ENCODE results near the gene ADGRL1.
"Not testable (repeated sequence)": the region's sequence is repeated elsewhere in the genome, so short reads cannot be mapped to it uniquely, and the experiment has no call there.

The ADGRL1 gene

DNA sequence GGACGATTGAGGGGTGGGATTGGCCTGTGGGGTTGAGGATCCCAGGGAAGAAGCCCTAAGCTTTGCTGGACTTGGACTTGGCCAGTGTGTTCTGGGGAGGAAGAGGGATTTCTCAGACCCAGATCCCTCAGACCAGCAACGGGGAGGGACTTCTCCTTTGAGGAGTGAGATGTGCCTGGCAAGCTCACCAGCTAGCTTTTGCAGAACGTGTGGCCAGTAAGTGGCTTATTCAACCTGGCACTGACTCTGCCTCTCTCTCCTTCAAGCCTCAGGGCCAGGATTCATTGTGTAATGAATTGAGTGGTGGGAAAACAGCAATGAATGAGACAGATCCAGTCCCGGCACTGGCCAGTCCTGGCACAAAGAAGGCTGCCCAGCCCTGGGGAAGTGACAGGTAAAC is 11.9 kb upstream of the ADGRL1 start:
- DNase-seq, result not testable (repeated sequence)

DNA sequence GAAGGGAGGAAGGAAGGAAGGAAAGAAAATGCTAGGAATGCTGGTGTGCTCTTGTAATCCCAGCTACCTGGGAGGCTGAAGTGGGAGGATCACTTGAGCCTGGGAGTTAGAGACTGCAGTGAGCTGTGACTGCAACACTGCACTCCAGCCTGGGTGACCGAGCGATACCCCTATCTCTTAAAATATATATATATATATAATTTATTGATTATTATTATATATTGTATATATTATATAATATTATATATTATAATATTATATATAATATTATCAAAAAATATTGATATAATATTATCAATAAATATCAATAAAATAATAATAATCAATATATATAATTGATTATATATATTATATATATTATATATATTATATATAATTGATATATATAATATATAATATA is 8.6 kb upstream of the ADGRL1 start:
- DNase-seq, result no peak

DNA sequence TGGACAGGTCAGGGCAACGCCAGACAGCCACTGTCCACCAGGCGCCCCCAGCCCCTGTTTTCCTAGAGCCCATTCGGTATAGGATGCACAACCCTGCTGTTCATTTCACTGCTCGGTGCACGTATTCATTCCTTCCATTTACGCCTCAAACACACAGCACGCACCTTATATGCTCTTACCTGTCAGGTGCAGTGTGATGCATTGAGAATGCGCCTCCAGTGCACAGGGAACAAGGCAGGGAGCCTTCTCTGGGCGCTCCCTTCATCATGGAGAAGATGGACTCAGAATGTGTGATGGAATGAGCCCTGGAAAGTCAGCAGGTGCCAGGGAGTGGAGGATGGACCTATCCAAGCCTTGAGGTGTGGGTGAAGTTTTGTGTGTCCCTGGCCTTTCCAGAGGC is 4.2 kb upstream of the ADGRL1 start:
- DNase-seq, result not testable (repeated sequence)

DNA sequence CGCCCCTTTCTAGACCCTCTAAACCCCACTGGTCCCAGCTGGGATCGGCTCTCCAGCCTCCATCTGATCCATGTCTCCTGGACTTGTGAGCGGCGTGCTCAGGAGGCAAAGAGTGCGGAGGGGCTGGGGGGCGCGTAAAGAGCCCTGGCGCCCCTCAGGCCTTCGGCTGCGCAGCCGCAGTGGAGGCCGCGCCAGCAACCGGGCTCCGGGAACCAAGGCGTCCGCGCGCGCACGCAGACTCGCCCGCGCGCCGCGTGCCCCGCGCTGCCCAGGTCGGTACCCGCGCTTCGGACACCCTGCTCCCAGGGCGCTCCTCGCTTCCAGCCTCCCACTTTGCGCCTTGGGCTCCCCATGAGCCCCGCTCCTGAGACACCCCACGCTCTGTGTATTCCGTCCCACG is 3.4 kb upstream of the ADGRL1 start:
- DNase-seq, result not testable (repeated sequence)

DNA sequence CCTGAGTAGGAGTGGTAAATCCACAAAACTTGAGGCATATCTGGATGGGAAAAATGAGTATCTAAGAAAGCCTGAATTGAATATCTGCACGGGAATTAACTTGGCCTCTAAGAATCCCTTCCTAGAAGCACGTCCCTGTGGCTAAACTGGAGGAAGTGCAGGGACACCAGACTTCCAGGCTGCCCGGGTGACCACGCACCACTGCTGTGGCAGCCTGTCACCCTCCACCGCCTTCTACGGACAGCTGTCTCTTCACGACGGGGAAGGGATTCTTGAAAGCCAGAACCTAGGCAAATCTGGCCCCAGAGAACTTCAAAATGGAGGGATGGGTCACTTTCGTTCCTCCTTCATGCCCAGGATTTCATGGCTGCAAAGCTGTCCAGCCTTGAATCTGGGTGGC is 2.5 kb upstream of the ADGRL1 start:
- not testable (repeated sequence) for DNase-seq

DNA sequence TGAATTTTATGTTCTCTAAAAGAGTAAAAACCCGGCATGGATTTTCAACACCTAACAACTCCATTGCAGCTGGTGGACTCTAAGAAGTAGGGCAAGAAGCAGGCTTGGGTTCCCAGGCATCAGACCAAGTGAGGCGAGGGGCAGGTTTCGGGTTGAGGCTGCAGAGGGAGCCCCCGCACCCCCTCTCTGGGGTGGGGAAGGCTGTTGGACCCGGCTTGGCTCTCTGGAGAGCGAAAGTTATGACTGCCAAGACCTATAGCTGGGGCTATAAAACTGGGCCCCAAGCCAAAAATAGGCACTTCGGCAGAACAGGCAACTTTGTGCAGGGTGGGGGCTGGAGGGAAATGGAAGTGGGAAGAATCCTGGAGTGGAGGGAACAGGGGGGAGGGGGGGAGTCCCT is 1.8 kb upstream of the ADGRL1 start:
- DNase-seq, result not testable (repeated sequence)

DNA sequence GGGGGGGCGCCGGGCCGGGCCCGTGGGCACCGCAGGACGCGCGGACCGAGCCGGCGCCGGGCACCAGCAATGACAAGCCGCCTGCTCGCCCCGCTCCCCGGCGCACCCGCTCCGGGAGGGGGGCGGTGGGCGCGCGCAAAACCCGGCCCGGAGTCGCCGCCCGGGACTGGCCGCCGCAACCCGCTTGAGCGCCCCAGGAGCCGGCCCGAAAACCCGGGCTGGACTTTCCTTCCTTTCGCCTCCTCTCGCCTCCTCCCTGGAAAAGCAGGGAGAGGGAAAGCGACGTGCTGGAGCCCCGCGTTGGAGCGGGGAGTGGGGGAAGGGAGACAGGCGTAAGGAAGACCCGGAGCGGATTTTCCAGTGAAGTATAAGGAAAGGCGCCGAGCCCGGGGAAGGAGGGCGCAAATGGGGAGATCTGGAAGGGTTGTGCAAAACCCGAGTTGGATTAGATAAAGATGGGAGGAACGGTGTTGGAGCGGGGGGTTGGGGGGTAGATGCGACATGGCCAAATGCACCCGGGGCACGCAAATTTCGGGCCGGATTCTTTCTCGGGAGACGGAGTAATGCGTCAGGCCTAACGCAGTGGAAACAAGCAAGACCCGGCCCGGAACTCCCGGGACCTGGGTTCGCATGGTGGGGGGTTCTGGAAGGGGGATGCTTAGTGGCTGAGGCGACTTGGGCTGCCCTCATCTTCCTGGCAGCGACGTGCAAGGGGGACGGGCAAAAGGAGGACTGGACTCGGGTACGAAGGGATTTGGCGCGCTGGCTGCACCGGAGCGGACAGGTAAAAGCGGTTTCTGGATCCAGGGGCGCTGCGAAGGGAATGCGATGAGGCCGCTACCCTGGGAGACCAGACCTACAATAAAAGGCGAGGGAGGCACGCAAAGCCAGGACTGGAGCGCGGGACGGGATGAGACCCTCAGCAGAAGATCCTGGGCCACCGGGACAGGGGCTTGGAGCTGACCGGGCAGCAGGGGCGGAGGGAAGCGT is 1.1 kb upstream of the ADGRL1 start:
- peak; percentile 97 for DNase-seq

DNA sequence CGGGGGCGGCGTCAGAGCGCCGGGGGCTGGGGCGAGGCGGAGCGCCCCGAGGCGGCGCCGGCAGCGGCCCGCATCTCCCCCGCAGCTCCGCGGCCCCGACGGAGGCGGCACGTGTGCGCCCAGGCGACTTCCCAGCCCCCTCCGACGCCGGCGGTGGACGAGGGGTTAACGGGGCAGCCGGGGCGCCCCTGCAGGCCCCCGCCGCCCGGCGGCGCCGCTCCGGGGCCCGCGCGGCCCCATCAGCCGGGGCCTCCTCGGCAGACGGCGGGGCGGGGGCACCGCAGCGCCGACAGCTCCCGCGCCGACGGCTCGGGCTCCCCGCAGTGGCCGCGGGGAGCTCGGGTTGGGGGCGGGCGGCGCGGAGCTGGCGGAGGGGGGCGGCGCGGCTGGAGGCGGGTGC is 339 bp upstream of the ADGRL1 start:
- DNase-seq, result not testable (repeated sequence)

DNA sequence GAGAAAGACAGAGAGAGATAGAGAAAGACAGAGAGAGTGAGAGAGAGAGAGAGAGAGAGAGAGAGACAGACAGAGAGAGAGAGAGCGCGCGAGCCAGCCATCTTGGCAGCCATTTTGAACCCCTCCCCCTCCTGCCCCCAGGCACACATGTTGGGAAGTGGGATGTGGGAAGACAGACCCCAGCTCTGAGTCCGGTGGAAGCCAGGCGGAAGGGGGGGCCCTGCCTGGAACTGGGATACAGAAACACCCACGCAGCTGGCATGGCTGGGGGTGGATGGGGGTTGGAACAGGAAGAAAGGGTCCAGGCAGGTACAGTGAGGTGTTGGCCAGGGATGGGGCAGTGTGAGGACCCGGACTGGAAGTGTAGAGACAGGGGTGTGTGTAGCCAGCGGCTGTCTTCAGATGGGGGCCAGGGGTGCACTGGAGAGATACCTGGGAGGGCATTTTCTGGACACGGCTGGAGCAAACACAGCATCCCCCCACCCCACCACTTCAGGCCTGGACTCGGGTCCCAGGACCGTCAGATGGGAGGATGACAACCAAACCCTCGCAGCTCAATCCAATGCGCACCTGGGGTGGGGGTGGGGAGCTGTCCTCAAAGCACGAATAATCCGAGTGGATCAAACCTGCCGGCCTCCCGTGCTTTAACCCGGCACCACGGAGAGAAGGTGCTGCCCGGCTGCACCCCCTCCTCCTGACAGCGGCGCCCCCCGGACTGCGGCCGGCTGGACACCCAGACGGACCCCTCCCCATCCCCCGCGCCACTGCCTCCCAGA is 1.1 kb downstream of the ADGRL1 start:
- DNase-seq, result not testable (repeated sequence)

DNA sequence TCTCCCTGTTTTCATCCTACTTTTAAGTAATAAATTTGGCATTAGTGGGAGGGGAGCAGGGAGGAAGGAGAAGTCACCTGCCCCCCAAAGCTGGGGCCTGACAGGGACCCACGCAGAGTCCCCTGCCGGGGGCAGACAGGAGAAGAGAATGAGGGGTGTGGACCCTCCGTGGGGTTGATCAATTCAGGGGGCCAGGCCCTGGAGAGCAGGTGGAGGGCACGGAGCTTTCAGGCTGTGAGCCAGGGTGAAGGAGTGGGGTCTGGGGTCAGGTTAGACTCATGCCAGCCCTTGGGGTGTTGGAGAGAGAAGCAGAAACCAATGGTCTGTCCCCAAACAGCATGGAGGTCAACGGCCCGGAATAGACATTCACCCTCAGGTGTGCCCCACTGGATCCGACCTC is 1.8 kb downstream of the ADGRL1 start:
- DNase-seq, result not testable (repeated sequence)

DNA sequence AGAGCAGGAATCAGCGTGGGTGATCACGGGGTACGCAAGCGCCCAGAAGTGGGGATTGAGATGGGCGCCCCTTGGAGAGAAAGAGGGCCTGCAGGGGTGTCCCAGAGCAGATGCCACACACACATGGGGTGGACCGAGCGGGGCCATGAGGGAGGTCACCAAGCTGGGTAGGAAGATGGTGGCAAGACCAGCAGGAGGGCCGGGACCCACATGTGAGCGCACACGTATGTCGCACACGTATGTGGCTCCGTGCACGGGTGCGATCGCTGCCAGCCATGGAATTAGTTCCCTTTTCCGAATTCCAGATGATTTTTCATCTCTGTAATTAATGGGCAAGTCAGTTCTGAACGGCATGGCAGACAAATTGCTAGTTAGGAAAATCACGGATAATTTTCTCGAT is 2.2 kb downstream of the ADGRL1 start:
- DNase-seq, result not testable (repeated sequence)

DNA sequence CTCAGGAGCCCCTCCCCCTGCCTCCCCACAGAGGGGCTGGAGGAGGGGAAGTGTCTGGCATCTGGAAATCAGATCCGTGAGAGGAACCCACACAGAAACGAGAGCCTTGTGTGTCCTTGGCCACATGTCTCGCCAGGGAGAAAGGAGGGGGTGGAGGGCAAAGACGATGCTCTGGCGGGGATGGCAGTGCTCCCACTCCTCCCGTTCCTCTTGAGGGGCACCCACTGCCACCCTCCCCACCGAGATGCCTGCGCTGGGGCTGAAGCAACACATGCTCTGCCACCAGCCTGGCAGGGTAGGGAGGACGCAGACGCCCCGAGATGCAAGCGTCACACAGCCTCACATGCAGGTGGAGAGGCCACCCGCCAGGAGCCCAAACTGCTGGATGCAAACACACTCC is 2.8 kb downstream of the ADGRL1 start:
- DNase-seq, result no peak

DNA sequence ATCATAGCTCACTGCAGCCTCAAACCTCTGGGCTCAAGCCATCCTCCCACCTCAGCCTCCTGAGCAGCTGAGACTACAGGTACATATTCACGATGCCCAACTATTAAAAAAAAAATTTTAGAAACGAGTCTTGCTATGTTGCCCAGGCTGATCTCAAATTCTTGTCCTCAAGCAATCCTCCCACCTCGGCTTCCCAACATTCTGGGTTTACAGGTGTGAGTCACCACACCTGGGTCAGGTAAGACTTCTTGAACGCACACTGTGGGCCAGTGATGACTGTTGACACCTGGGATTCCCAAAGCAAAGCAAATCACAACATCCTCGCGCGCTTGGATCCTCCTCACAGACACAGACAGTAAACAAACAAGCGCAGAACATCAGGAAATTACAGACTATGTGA is 4.5 kb downstream of the ADGRL1 start:
- DNase-seq, result not testable (repeated sequence)

DNA sequence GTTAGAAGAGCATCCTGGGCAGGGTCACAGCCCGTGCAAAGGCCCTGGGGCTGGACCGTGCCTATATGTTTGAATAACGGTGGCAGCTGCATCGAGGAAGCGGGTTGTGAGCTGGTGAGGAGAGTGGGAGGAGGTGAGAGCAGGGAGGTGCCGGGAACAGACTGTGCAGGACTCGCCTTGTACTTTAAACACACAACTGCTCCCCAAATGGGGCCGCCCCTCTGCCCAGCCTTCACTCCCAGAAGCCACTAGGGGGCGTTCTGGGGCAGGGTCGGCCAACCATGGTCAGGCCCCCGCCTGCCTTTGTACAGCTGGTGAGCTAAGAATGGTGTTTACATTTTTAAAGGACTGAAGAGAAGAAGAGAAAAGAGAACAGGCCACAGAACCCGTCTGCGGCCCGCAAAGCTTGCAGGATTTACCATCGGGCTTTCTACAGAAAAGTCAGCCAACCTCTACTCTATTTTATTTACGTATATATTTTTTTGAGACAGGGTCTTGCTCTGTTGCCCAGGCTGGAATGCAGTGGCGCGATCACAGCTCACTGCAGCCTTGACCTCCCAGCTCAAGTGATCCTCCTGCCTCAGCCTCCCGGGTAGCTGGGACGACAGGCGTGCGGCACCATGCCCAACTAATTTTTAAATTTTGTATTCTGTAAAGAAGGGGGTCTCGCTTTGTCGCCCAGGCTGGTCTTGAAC is 5.7 kb downstream of the ADGRL1 start:
- DNase-seq, result not testable (repeated sequence)

DNA sequence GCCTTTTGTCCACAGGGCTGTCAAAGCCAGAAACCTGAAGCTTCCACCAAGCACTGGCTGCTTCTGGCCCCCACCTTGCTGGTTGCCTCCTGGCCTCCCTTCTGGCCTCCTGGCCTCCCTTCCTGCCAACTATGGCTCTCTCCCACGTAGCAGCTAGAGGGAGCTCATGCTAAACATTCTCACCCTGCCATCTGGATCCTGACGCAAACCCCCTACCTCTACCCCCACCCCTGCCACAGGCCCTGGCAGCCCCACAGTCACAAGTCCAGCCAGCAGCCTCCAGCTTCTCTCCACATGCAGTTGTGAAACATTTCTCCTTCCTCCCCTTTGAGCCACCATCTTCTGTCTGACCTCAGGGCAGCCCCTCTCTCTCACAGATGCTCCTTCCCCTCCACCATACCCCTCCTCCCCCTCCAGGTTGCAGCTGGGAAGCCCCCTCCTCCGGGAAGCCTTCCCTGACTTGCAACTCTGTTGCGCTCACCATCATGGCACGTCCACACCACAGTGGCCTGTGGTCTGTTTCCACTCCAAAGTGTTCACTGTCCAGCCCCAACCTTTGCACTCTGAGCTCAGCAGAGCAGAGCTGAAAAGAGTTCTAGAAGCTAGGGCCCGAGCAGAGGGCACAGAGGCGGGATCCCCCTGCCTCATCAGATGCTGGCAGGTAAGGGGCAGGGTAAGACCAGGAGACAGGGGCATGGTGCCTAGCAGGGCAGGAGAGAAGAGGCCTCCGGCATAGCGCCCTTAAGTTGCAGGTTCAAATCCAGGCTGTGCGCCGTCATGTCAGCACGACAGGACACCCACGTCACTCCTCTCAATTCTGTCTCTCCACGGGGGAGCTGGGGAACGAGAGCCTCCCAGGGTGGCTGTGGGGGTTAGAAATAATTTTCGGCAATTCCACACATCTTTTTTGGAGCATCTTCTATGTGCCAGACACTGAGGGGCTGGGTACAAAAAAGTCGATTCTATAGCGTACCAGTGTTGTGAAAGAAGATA is 7.3 kb downstream of the ADGRL1 start:
- no peak for DNase-seq

DNA sequence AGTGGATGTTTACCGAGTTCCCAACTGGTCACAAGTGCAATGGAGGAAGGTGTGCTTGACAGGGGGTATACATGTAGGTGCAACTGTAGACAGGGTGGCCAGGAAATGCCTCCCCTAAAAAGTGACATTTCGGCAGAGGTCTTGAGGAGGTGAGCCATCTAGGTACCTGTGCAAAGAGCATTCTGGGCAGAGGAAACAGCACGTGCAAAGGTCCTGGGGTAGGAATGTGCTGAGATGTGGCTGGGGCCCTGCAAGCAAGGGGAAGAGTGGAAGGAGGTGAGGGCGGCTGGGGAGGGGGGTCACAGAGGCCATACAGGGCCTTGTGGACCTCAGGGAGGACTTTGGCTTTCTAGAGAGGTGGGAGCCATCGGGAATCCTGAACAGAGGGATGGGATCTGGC is 8.1 kb downstream of the ADGRL1 start:
- DNase-seq, result no peak

DNA sequence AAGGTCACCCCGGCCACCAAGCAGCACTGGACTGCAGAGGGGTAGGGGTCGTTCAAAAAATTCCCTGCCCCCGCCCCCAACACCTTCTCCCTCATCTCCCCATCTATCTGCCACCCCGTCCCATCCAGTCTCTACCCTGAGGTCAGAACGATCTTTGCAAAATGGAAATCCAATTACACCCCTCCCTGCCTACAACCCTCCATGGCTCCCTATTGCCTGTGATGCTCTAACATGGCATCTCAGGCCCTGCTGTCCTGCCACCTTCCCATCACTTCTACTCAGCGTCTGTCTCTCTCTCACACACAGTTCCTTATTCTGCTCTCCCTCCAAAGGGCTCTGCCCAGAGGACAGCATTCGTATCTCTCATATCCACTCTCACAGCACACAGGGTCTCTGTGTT is 8.7 kb downstream of the ADGRL1 start:
- DNase-seq, result not testable (repeated sequence)

DNA sequence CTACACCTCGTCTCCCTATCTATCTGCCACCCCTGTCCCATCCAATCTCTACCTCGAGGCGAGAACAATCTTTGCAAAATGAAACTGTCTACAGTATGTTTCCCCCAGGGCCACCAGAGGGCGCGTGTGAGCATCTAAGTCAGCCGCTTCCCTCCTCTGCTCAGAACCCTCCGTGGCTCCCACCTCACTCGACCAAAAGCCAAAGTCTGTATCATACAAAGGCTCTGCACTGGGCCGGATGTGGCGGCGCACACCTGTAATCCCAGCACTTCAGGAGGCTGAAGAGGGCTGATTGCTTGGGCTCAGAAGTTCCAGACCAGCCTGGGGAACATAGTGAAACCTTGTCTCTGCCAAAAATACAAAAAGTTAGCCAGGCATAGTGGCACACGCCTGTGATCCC is 9.9 kb downstream of the ADGRL1 start:
- not testable (repeated sequence) for DNase-seq

DNA sequence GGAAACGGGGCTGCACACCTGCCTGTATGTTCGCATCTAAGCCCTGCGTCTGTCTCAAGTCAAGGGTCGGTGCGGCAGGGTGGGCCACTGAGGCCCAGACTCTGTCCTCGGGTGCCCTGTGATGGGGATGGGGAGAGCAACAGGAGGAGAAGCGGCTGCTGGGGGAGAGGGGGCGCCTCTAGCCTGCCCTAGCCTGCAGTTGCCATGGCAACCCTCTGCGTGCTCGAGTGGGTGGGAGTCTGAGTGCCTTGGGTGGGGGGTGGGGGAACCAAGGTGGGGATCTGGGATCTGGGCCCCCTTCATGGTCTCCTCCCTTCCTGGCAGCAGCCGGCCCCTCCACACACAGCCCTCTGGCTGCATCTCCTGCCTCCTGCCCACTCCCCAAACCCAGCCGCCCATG is 10.8 kb downstream of the ADGRL1 start:
- DNase-seq, result not testable (repeated sequence)

DNA sequence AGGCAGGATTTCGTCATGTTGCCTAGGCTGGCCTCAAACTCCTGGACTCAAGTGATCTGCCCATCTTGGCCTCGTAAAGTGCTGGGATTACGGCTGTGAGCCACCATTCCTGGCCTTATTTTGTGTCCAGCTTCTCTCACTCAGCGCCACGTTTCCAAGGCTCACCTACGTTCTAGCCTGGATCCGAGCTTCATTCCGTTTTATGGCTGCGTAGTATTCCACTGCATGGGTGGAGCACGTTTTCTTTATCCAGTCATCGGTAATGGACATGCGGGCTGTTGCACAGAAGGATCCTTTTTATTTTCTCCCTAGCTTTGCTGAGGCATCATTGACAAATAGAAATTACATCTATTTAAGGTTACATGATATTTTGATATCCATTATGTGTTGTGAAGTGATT is 16.6 kb downstream of the ADGRL1 start:
- DNase-seq, result no peak

DNA sequence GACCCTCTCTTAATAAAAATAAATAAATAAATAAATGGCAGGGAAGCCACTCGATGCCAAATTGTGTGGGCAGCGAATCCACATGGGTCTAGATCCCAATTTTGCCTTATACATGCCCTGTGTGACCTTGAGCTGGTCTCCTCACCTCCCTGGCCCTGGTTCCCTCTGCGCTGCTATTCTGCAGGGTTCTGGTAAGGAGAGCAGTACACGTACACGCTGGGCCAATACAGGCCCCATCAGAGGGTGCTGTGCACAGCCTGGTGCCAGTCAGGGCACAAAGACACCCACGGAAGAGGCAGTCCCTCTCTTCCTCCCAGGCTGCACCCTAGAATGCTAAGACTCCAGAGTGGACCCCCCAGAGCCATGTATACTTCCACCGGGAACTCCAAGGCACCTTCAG is 17.9 kb downstream of the ADGRL1 start:
- DNase-seq, result not testable (repeated sequence)

DNA sequence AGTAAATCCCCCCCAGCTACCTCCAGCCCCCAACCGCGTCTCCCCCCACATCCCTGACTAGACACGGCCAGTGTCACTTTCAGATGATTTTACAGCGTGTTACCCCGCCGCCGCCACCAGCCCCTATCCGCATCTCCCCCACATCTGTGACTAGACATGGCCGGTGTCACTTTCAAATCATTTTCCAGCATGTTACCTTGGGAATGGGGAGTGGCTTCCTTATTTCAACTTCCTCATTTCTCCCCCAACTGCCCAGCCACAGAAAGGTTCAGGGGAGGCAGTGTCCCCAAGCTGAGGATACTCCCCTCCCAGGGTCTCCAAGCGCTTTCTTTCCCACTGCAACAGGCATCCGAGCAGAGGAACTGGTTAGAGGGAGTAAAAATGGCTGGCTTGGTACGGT is 18.4 kb downstream of the ADGRL1 start:
- no peak for DNase-seq
